HUES64 (cell line): ENCODE results near the gene TNP1.

Experiments
- H3K27ac ChIP-seq: 2 replicates; pipeline ENCODE4 v1.7.0; 2013; ENCODE audit warnings: low read depth, low read length, inconsistent platforms
- H3K27me3 ChIP-seq: 2 replicates; pipeline ENCODE4 v1.6.1; 2013; ENCODE audit warnings: mild to moderate bottlenecking, low read length; ENCODE audit not compliant: insufficient read depth
- H3K36me3 ChIP-seq: 2 replicates; pipeline ENCODE4 v1.6.1; 2013; ENCODE audit warnings: mild to moderate bottlenecking, low read length; ENCODE audit not compliant: insufficient read depth
- H3K4me1 ChIP-seq: 2 replicates; pipeline ENCODE4 v1.6.1; 2013; ENCODE audit warnings: mild to moderate bottlenecking, low read length, moderate library complexity; ENCODE audit not compliant: insufficient read depth
- H3K4me3 ChIP-seq: 2 replicates; pipeline ENCODE4 v1.5.1; 2013; ENCODE audit warnings: mild to moderate bottlenecking, low read length, moderate library complexity
- H3K9ac ChIP-seq: 2 replicates; pipeline ENCODE4 v1.6.1; 2013; ENCODE audit warnings: mild to moderate bottlenecking, low read depth, low read length
- H3K9me3 ChIP-seq: 2 replicates; pipeline ENCODE4 v1.6.1; 2013; ENCODE audit warnings: low read depth, low read length; ENCODE audit not compliant: insufficient read depth
- WGBS: fragments of 150-250, 120-280 bp; methylation state at CpG from one replicate; pipeline ENCODE4 v1.1.7; 2013; ENCODE audit warnings: missing lambda C conversion rate; 5-methylcytosine and 5-hydroxymethylcytosine counted together

The TNP1 gene

GRCh38 chr2:216873573-216873972 is 13.7 kb upstream of the TNP1 start:
- Histone ChIP-seq H3K4me3 (no peak overlapping the region), H3K36me3 (no peaks in the 10 kb centered on the region), H3K27ac (no peak overlapping the region), H3K9ac (no peak overlapping the region), H3K27me3 (no peaks in the 10 kb centered on the region), H3K9me3 (no peaks in the 10 kb centered on the region), H3K4me1 (no peaks in the 10 kb centered on the region)
- 89% methylated on average over 1 of the region's 1 CpG for WGBS

DNA sequence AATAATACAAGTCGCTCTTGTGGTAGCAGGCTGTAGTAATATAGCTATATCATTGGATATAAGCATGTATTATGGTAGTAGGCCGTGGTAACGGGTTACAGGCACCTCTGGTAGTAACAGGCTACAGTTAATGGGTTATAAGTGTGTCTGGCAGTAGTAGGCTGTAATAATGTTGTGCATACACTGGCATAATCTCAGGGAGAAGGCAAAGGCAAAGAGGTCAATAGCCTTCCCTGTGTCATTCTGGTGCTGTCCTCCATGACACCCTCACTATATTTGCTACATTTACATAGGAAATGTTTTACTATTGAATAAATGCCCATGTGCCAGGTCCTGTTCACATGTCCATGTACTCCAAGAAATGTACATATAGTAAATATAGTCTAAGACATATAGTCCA is 12.8 kb upstream of the TNP1 start:
- H3K4me1 ChIP-seq: no peaks in the 10 kb centered on the region
- H3K27ac ChIP-seq: no peak overlapping the region
- H3K27me3 ChIP-seq: no peaks in the 10 kb centered on the region
- 92% methylated on average over 3 of the region's 3 CpGs for WGBS
- no peaks in the 10 kb centered on the region for H3K9me3 ChIP-seq
- H3K36me3 ChIP-seq: no peaks in the 10 kb centered on the region
- H3K9ac ChIP-seq: no peak overlapping the region
- no peak overlapping the region for H3K4me3 ChIP-seq

DNA sequence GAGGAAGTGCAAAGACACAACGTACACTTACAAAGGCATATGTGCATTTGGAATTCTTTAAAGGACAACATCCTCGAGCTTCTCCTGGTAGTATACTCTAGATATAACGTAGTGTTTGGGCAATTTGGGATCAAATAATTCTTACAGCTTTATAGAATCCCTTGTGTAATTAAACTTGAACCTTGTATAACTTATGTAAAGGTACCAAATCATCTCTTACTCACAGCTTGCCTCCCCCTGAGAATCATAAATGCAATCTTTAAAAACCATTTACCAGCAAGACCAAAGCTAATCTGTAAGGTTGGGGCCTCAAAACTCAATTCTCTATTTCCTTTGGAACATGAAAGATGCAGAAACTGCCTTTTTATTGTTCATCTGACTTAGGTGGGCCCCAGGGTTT is 12.2 kb upstream of the TNP1 start:
- H3K9me3 ChIP-seq: no peaks in the 10 kb centered on the region
- 95% methylated on average over 3 of the region's 3 CpGs for WGBS
- H3K4me1 ChIP-seq: no peaks in the 10 kb centered on the region
- no peaks in the 10 kb centered on the region for H3K36me3 ChIP-seq
- no peaks in the 10 kb centered on the region for H3K27me3 ChIP-seq
- no peak overlapping the region for H3K27ac ChIP-seq
- no peak overlapping the region for H3K4me3 ChIP-seq
- no peak overlapping the region for H3K9ac ChIP-seq

DNA sequence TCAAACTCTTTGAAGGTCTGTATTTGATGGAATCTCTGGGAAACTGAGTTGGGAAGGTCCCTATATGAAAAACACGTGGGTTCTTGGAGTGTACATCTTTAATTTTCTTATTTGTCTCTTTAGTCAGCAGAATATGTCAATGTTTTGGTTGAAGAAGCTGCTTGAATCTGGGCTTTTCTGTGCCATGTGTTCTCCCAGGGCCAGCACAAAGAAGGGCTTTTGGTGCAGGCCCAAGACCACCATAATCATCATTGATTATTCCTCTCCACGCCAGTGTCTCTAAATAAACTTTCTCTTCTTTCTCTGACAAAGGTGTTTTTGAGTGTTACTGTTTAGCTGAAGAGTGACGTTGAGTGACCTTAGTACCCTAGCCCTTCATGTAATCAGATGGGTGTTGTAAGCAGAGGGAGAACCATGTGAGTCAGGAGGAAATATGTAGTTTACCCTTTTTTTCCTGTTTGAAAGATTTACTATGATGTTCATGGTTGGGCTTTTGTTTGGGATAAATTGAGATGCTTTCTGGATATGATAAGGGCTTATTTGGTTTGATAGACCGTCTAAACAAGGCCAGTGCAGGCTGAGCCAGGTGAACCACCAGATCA is 11.6 kb upstream of the TNP1 start:
- Histone ChIP-seq H3K9ac (no peak overlapping the region), H3K9me3 (0 out of 2 replicates have a peak, but pooled peaks cover 5% of the 10 kb centered on the region), H3K36me3 (no peaks in the 10 kb centered on the region), H3K4me3 (no peak overlapping the region), H3K4me1 (no peaks in the 10 kb centered on the region), H3K27ac (no peak overlapping the region), H3K27me3 (no peaks in the 10 kb centered on the region)
- WGBS: 86% methylated on average over 3 of the region's 4 CpGs

DNA sequence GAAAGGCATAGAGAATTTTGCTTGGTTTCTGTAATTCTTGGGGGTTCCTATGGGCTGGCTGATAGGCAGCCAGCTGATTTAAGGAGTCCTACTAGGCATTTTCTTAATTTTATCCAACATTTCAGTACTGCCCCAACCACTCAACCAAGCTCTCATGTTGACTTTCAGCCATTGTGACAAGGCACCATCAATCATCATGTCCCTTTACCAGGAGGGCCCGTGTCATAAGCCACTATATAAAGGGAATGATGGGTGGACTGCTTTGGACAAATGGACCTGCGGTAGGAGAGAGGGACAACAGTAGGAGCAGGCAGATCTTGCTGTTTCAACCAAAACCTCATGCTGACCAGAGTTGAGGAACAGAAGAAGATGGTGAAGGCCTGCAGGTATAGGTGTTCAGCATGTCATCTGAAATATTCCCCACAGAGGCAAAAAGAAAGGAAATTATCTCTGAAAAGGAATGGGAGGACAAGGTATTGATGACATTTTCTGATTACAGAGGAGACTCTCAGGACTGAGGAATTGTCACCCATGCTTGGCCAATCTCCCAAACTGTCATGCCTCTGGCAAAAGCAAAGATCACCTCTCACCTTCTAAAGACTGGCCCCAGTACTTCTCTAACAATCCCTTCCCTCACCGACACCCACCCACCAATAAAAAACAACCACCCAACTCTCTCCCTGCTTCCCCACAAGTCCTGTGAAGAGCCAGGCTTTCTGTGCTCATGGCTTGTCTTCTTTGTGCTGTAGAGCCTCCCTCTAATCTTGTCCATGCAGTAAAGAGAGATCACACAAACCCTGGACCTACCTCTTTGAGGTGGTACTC is 10.9 kb upstream of the TNP1 start:
- no peak overlapping the region for H3K27ac ChIP-seq
- no peak overlapping the region for H3K9ac ChIP-seq
- no peak overlapping the region for H3K4me3 ChIP-seq
- WGBS: 92% methylated on average over 3 of the region's 3 CpGs
- H3K27me3 ChIP-seq: no peaks in the 10 kb centered on the region
- no peaks in the 10 kb centered on the region for H3K36me3 ChIP-seq
- H3K9me3 ChIP-seq: 0 out of 2 replicates have a peak, but pooled peaks cover 9% of the 10 kb centered on the region
- no peaks in the 10 kb centered on the region for H3K4me1 ChIP-seq

- Histone ChIP-seq H3K27me3 (no peaks in the 10 kb centered on the region), H3K9me3 (0 out of 2 replicates have a peak, but pooled peaks cover 9% of the 10 kb centered on the region), H3K27ac (no peak overlapping the region), H3K9ac (no peak overlapping the region), H3K4me1 (no peaks in the 10 kb centered on the region), H3K36me3 (no peaks in the 10 kb centered on the region), H3K4me3 (no peak overlapping the region)
- 96% methylated on average over 3 of the region's 3 CpGs for WGBS
Measured at GRCh38 chr2:216866515-216867095, 6.7 kb upstream of the TNP1 start.

DNA sequence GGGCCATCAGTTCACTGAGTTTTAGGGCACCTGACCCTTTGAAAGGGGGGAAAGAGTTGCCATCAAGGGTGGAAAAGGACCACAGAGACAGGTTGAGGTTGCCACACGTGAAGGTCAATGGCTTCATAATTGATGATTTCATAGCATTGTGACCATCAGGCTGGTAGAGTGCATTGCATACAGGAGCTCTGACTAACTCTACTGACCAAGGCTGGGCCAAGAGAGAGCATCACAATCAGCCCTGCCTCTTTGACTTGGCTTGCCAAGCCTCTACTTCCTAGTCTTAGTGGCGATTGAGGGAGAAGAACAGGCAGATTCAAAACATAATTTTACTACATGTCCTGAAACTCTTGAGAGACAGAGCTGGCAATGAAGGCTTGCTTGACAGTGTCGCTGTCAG is 5.8 kb upstream of the TNP1 start:
- WGBS: 97% methylated on average over 3 of the region's 3 CpGs
- H3K36me3 ChIP-seq: no peaks in the 10 kb centered on the region
- no peak overlapping the region for H3K9ac ChIP-seq
- H3K27ac ChIP-seq: no peak overlapping the region
- H3K27me3 ChIP-seq: no peaks in the 10 kb centered on the region
- no peak overlapping the region for H3K4me3 ChIP-seq
- no peaks in the 10 kb centered on the region for H3K4me1 ChIP-seq
- H3K9me3 ChIP-seq: 0 out of 2 replicates have a peak, but pooled peaks cover 9% of the 10 kb centered on the region

DNA sequence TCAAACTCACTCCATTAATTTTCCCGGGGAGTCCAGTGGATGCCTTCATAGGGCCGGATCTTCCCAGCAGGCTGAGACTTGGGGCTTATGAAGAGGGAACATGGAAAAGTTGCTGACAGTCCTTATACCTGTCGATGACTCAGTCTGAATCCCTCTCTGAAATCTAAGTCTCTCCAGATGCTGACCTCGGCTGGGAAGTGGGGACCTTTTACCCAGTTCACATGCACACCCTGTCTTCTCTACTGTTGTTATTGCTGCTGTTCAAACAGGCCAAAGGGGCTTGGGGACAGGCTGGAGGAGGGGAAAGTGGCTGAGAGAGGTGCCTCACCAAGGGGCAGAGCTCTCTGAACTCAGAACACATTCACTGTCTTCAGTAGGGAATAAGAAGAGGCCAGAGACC is 4.1 kb upstream of the TNP1 start:
- 0 out of 2 replicates have a peak, but pooled peaks cover 9% of the 10 kb centered on the region for H3K9me3 ChIP-seq
- H3K27me3 ChIP-seq: no peaks in the 10 kb centered on the region

GRCh38 chr2:216862628-216863398 is 2.9 kb upstream of the TNP1 start:
- 0 out of 2 replicates have a peak, but pooled peaks cover 9% of the 10 kb centered on the region for H3K9me3 ChIP-seq
- WGBS: 89% methylated on average over 8 of the region's 8 CpGs
- no peak overlapping the region for H3K27ac ChIP-seq
- H3K36me3 ChIP-seq: no peaks in the 10 kb centered on the region
- no peak overlapping the region for H3K4me3 ChIP-seq
- H3K4me1 ChIP-seq: no peaks in the 10 kb centered on the region
- no peak overlapping the region for H3K9ac ChIP-seq
- H3K27me3 ChIP-seq: no peaks in the 10 kb centered on the region

More for the DNA sequence above, 4.1 kb upstream of the TNP1 start:
- no peak overlapping the region for H3K4me3 ChIP-seq
- no peaks in the 10 kb centered on the region for H3K36me3 ChIP-seq
- 91% methylated on average over 4 of the region's 4 CpGs for WGBS
- no peak overlapping the region for H3K9ac ChIP-seq
- no peak overlapping the region for H3K27ac ChIP-seq
- no peaks in the 10 kb centered on the region for H3K4me1 ChIP-seq

DNA sequence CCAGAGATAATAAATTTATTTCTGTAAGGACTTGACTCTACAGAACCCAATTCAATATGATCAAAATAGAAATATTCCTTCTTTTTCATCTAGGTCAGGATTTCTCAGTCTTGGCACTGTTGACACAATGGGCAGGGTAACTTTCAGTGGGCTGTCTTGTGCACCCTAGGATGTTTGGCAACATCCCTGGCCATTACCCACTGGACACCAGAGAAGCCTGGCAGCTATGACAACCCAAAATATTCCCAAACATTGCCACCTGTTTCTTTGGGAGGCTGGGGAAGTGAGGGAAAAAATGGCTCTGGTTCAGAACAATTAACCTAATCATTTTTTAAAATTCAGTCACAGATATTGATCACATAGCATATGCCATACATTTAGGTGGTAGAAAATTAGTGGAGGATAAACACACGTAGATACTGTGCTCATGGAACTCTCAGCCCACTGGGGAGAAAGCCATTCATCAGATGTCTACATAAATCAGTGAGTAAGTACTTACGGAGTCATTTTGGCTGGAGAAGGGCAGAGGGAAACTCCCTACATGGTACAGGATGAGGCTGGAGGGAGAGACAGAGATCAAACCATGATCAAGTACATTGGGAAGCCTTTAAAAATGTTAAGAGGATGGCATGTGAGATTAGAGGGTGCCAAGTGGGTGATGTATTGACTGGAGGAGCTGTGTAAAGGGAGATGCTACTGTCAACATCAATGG is 718 bp upstream of the TNP1 start:
- WGBS: 91% methylated on average over 2 of the region's 2 CpGs
- Histone ChIP-seq H3K9me3 (no peaks in the 10 kb centered on the region), H3K27me3 (no peaks in the 10 kb centered on the region), H3K36me3 (no peaks in the 10 kb centered on the region), H3K9ac (no peak overlapping the region), H3K4me1 (peaks cover 8% of the 10 kb centered on the region; the same call in 1 of the 2 replicates), H3K27ac (no peak overlapping the region), H3K4me3 (no peak overlapping the region)
